Skeletal muscle tissue (tissue), 4 donors: ENCODE results near the gene KLB. TPM values are rescaled to one million over a fixed set of nuclear protein-coding genes. Genes with fewer than 3 reads are reported as not detected.
"Not testable (repeated sequence)": the region's sequence is repeated elsewhere in the genome, so short reads cannot be mapped to it uniquely, and the experiment has no call there.

Source experiments
- H3K27ac ChIP-seq: one replicate; pipeline ENCODE4 v1.7.0; 2013; ENCODE audit warnings: mild to moderate bottlenecking, low read depth, low read length, inconsistent platforms
- H3K27me3 ChIP-seq, 3 donors: one replicate each; pipeline ENCODE4 v1.7.0; 2013; ENCODE audit warnings: low read length in 3 of 3; ENCODE audit not compliant: control insufficient read depth in 3 of 3, insufficient read depth in 3 of 3
- H3K36me3 ChIP-seq, 3 donors: one replicate each; pipeline ENCODE4 v1.7.0; 2013; ENCODE audit warnings: low read length in 3 of 3; ENCODE audit not compliant: control insufficient read depth in 3 of 3, insufficient read depth in 3 of 3
- H3K4me1 ChIP-seq, 3 donors: one replicate each; pipeline ENCODE4 v1.7.0; 2013; ENCODE audit warnings: low read length in 3 of 3, mild to moderate bottlenecking in 3 of 3; ENCODE audit not compliant: control insufficient read depth in 3 of 3, insufficient read depth in 3 of 3
- H3K4me3 ChIP-seq, 3 donors: one replicate each; pipeline ENCODE4 v1.7.0; 2013; ENCODE audit warnings: low read length in 3 of 3
- H3K9ac ChIP-seq, 3 donors: one replicate each; pipeline ENCODE4 v1.7.0; 2013; ENCODE audit warnings: low read length in 3 of 3, mild to moderate bottlenecking in 3 of 3, moderate library complexity in 2 of 3, low read depth in 1 of 3
- H3K9me3 ChIP-seq, 3 donors: one replicate each; pipeline ENCODE4 v1.7.0; 2013; ENCODE audit warnings: low read length in 3 of 3; ENCODE audit not compliant: control insufficient read depth in 3 of 3
- total RNA-seq: library from RNA; depleted of rRNA; stranded (reverse); fragments of >200 nt; gene quantifications from one replicate; pipeline ENCODE4 v1.2.3, GENCODE V29; 2014
- donor health status: Osteomylitis.

KLB gene
- total RNA-seq, 1 donor from 2014 or later, result 1.0 TPM

DNA sequence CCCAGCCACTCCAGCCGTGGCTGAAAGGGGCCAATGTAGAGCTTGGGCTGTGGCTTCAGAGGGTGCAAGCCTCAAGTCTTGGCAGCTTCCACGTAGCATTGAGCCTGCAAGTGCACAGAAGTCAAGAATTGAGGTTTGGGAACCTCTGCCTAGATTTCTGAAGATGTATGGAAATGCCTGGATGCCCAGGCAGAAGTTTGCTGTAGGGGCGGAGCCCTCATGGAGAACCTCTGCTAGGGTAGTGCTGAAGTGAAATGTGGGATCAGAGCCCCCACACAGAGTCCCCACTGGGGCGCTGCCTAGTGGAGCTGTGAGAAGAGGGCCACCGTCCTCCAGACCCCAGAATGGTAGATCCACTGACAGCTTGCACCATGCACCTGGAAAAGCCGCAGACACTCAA, 35.5 kb upstream of the KLB start:
- not testable (repeated sequence) for H3K9me3 ChIP-seq, H3K36me3 ChIP-seq, H3K27me3 ChIP-seq, H3K4me3 ChIP-seq, H3K27ac ChIP-seq, H3K4me1 ChIP-seq, H3K9ac ChIP-seq

- H3K4me3 ChIP-seq, result no peak overlapping the region
- no peak overlapping the region for H3K9ac ChIP-seq
- H3K27me3 ChIP-seq, result peaks cover 0 to 3% (median 0%) of the 10 kb centered on the region in 3 donors
- H3K36me3 ChIP-seq, result no peaks in the 10 kb centered on the region
- H3K27ac ChIP-seq, result no peak overlapping the region
- no peaks in the 10 kb centered on the region for H3K9me3 ChIP-seq
- H3K4me1 ChIP-seq, result no peaks in the 10 kb centered on the region
Measured at GRCh38 chr4:39375478-39375877, 31.3 kb upstream of the KLB start.

DNA sequence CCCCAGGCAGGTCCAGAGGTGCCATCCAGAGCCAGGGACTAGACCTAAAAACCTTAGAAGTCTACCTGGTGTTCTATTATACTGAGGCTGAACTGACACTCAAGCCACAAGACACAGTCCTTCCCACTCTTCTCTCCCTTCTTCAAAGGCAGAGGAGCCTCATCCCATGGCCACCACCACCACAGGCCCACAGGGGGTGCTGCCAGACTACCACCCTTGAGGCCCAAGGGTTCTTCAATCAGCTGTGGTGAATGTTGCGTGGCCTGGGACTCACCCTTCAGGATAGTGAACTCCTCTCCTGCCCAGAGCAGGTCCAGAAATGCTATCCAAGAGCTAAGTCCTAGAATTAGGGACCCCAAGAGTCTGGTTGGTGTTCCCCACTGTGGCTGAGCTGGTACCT, 23.0 kb upstream of the KLB start:
- H3K9me3 ChIP-seq, result no peaks in the 10 kb centered on the region
- no peaks in the 10 kb centered on the region for H3K36me3 ChIP-seq
- no peak overlapping the region for H3K4me3 ChIP-seq
- no peak overlapping the region for H3K27ac ChIP-seq
- H3K4me1 ChIP-seq, result no peaks in the 10 kb centered on the region
- no peak overlapping the region for H3K9ac ChIP-seq
- H3K27me3 ChIP-seq, result peaks cover 0 to 3% (median 0%) of the 10 kb centered on the region in 3 donors

- Histone ChIP-seq H3K9me3 (no peaks in the 10 kb centered on the region), H3K27me3 (peaks cover 0 to 3% (median 0%) of the 10 kb centered on the region in 3 donors), H3K36me3 (no peaks in the 10 kb centered on the region), H3K9ac (no peak overlapping the region), H3K4me3 (no peak overlapping the region), H3K4me1 (no peaks in the 10 kb centered on the region), H3K27ac (no peak overlapping the region)
Measured at GRCh38 chr4:39384563-39384962, 22.2 kb upstream of the KLB start.

DNA sequence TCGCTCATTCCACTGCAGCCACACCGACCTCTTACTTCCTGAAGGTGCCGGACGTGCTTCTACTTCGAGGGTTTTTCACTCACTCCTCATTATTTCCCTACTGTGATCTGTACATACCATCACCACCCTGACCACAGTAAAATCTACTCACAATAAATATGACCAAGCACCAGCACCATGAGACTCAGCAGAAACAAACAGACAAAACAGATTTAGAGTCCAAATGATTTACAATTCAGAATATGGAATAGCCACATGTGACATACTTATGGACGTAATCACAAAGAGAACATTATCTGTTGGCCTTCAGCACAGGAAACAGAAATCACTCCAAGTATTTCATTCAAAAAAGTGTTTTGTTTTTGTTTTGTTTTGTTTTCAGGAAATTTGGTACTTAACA, 16.1 kb upstream of the KLB start:
- H3K4me1 ChIP-seq, result no peaks in the 10 kb centered on the region
- no peak overlapping the region for H3K4me3 ChIP-seq
- no peak overlapping the region for H3K27ac ChIP-seq
- no peaks in the 10 kb centered on the region for H3K27me3 ChIP-seq
- no peak overlapping the region for H3K9ac ChIP-seq
- no peaks in the 10 kb centered on the region for H3K36me3 ChIP-seq
- H3K9me3 ChIP-seq, result no peaks in the 10 kb centered on the region

DNA sequence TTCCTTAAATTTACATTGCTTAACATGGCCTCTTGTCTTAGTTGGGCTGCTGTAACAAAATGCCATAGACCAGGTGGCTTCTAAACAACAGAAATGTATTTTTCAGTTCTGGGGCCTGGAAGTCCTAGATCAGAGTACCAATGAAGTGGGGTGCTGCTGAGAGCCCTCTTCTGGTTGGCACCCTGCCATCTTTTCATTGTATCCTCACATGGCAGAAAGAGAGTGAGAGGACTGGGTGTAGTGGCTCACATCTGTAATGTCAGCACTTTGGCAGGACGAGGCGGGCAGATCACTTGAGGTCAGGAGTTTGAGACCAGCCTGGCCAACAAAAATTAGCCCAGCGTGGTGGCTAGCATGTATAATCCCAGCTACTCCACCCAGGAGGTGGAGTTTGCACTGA, 12.0 kb upstream of the KLB start:
- no peaks in the 10 kb centered on the region for H3K36me3 ChIP-seq
- no peak overlapping the region for H3K9ac ChIP-seq
- no peak overlapping the region for H3K4me3 ChIP-seq
- no peaks in the 10 kb centered on the region for H3K4me1 ChIP-seq
- H3K9me3 ChIP-seq, result no peaks in the 10 kb centered on the region
- H3K27me3 ChIP-seq, result no peaks in the 10 kb centered on the region
- no peak overlapping the region for H3K27ac ChIP-seq

DNA sequence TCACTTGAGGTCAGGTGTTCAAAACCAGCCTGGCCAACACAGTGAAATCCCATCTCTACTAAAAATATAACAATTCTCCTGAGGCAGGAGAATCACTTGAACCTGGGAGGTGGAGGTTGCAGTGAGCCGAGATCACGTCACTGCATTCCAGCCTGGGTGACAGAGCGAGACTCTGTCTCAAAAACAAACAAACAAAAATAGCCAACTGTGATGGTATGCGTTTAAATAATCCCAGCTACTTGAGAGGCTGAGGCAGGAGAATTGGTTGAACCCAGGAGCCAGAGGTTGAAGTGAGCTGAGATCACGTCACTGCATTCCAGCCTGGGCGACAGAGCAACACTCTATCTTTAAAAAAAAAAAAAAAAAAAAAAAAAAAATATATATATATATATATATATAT, 5.1 kb upstream of the KLB start:
- H3K27ac ChIP-seq, H3K27me3 ChIP-seq, H3K36me3 ChIP-seq, H3K4me3 ChIP-seq, H3K4me1 ChIP-seq, H3K9ac ChIP-seq, H3K9me3 ChIP-seq: not testable (repeated sequence)

DNA sequence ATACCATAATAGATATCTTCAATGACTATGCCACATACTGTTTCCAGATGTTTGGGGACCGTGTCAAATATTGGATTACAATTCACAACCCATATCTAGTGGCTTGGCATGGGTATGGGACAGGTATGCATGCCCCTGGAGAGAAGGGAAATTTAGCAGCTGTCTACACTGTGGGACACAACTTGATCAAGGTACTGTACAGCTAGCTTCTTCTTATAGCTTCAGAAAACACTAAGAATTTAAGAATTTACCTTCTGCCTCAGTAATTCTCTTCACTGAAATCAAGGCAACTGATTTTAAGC, 805 bp downstream of the KLB start:
- H3K27ac ChIP-seq, result no peak overlapping the region
- H3K4me1 ChIP-seq, result peaks cover 0 to 4% (median 0%) of the 10 kb centered on the region in 3 donors
- no peaks in the 10 kb centered on the region for H3K9me3 ChIP-seq
- peaks cover 0 to 5% (median 0%) of the 10 kb centered on the region in 3 donors for H3K27me3 ChIP-seq
- H3K4me3 ChIP-seq, result no peak overlapping the region
- H3K36me3 ChIP-seq, result no peaks in the 10 kb centered on the region
- H3K9ac ChIP-seq, result no peak overlapping the region

- H3K9ac ChIP-seq, result no peak overlapping the region
- no peaks in the 10 kb centered on the region for H3K9me3 ChIP-seq
- peaks cover 0 to 5% (median 0%) of the 10 kb centered on the region in 3 donors for H3K27me3 ChIP-seq
- H3K4me3 ChIP-seq, result no peak overlapping the region
- peaks cover 0 to 4% (median 0%) of the 10 kb centered on the region in 3 donors for H3K4me1 ChIP-seq
- no peak overlapping the region for H3K27ac ChIP-seq
- H3K36me3 ChIP-seq, result no peaks in the 10 kb centered on the region
Measured at GRCh38 chr4:39410415-39410814, 3.7 kb downstream of the KLB start.

DNA sequence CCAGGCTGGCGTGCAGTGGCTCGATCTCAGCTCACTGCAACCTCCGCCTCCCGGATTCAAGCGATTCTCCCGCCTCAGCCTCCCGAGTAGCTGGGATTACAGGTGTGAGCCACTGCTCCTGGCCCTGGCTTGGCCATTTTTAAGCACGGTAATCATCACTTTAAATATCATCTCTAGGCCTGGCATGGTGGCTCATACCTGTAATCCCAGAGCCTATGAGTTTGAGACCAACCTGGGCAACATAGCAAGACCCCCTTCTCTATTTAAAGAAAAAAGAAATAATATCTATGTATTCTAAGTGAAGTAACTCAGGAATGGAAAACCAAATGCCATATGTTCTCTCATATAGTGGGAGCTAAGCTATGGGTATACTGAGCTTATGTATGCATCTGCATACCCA, 4.8 kb downstream of the KLB start:
- not testable (repeated sequence) for H3K9me3 ChIP-seq, H3K9ac ChIP-seq, H3K4me1 ChIP-seq, H3K27ac ChIP-seq, H3K36me3 ChIP-seq, H3K27me3 ChIP-seq, H3K4me3 ChIP-seq

DNA sequence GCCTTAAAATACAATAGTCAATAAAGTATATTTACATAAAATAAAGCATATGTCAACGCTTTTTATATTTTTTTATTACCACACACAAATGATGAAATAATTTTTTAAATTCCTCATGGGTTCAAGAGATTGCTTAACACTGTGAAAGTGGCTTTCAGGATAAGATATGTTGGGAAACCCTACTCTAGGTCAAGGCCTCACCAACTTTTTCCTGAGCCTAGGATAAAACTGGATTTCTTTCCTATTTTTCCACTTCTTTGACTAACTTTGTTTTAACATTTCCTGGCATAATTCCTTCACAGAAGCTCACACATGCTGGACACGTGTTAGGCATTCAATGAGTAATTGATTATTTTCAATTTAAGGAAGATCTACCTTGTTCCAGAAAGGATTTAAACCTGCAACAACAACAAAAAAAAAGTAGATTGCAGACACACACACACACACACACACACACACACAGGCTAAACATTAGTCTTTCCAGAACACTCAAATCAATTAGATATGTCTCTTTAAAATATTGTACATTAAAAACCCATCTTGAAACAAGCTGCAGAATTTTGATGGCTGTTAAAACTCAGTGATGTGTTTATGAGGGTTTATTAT, 9.1 kb downstream of the KLB start:
- no peaks in the 10 kb centered on the region for H3K9me3 ChIP-seq
- H3K27me3 ChIP-seq, result no peaks in the 10 kb centered on the region
- H3K27ac ChIP-seq, result no peak overlapping the region
- H3K4me1 ChIP-seq, result no peaks in the 10 kb centered on the region
- no peak overlapping the region for H3K9ac ChIP-seq
- H3K4me3 ChIP-seq, result no peak overlapping the region
- H3K36me3 ChIP-seq, result no peaks in the 10 kb centered on the region
